Measurements from ENCODE around the gene IGSF21. TPM values are rescaled to one million over a fixed set of nuclear protein-coding genes. Genes with fewer than 3 reads are reported as not detected.

The IGSF21 gene
- total RNA-seq, 1 donor from 2014 or later: not detected

- Mint-ChIP-seq H3K4me3 (ENCODE audit: low read depth) (no peak overlapping the region), H3K4me1 (ENCODE audit: low read depth) (peaks cover 6% of the 10 kb centered on the region), H3K36me3 (ENCODE audit: insufficient read depth) (no peaks in the 10 kb centered on the region), H3K27ac (no peak overlapping the region), H3K27me3 (peaks cover 76% of the 10 kb centered on the region), H3K9me3 (ENCODE audit: low read depth) (no peaks in the 10 kb centered on the region)
- TF ChIP-seq, protein P1, sequence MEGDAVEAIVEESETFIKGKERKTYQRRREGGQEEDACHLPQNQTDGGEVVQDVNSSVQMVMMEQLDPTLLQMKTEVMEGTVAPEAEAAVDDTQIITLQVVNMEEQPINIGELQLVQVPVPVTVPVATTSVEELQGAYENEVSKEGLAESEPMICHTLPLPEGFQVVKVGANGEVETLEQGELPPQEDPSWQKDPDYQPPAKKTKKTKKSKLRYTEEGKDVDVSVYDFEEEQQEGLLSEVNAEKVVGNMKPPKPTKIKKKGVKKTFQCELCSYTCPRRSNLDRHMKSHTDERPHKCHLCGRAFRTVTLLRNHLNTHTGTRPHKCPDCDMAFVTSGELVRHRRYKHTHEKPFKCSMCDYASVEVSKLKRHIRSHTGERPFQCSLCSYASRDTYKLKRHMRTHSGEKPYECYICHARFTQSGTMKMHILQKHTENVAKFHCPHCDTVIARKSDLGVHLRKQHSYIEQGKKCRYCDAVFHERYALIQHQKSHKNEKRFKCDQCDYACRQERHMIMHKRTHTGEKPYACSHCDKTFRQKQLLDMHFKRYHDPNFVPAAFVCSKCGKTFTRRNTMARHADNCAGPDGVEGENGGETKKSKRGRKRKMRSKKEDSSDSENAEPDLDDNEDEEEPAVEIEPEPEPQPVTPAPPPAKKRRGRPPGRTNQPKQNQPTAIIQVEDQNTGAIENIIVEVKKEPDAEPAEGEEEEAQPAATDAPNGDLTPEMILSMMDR (IDR thresholded peaks at IDR 0.05; ENCODE audit: unreplicated experiment): no peak
- no peak for DNase-seq (ENCODE audit: low spot score, unreplicated experiment)
Observed at GRCh38 chr1:18103788-18104421, 3.7 kb upstream of the IGSF21 start.

DNA sequence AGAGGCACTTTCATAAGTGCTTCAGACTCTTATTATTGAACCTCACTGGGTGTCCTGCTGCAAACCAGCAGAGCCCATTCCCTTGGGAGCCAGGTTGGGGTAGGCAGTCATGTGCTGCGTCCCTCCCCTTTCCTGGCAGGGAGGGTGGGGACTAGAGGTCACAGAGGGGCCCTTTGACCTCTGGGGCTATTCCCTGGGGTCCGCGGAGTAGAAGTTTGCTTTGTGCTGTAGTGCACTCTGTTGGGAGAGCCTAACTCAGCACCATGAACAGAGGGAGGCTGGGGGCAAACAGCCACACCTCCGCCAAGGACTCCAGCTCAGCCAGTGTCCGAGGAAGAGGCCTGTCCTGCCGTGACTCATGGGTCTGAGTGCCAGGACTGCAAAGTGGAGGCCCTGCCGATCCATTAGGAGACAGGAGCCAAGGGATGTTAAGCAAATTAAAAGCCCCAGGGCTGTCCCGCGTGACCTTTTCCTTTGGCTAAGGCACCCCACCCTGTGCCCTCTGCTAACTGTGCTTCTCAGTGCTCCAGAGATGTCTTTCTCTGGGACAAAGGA, 3.0 kb upstream of the IGSF21 start:
- Mint-ChIP-seq H3K36me3 (ENCODE audit: insufficient read depth) (no peaks in the 10 kb centered on the region), H3K4me3 (ENCODE audit: low read depth) (no peak overlapping the region), H3K9me3 (ENCODE audit: low read depth) (no peaks in the 10 kb centered on the region), H3K27me3 (peaks cover 76% of the 10 kb centered on the region), H3K27ac (no peak overlapping the region), H3K4me1 (ENCODE audit: low read depth) (peaks cover 6% of the 10 kb centered on the region)
- no peak for DNase-seq (ENCODE audit: low spot score, unreplicated experiment)
- TF ChIP-seq, protein P1 (IDR thresholded peaks at IDR 0.05; ENCODE audit: unreplicated experiment): no peak

DNA sequence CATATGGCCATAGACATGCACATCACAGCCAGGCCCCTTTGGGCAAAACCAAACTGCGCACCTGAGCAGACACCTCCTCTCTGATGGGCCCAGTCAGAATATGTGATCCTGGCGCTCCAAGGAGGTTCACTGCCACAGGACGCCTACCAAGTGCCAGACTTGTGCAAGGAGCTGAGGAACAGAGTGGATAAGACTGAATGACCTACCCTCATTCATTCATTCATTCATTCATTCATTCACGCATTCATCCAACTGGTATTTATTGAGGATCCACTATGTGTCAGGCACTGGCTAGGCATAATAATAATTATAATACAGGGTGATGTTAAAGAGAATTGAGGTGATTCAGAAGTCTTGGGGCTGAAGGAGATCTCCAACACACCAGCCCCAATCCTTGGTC, 2.4 kb upstream of the IGSF21 start:
- Mint-ChIP-seq H3K4me1 (ENCODE audit: low read depth) (peaks cover 8% of the 10 kb centered on the region), H3K36me3 (ENCODE audit: insufficient read depth) (no peaks in the 10 kb centered on the region), H3K27ac (no peak overlapping the region), H3K27me3 (peaks cover 80% of the 10 kb centered on the region), H3K9me3 (ENCODE audit: low read depth) (no peaks in the 10 kb centered on the region), H3K4me3 (ENCODE audit: low read depth) (no peak overlapping the region)
- TF ChIP-seq, protein P1 (IDR thresholded peaks at IDR 0.05; ENCODE audit: unreplicated experiment): no peak
- DNase-seq (ENCODE audit: low spot score, unreplicated experiment): no peak

- TF ChIP-seq, protein P1 (IDR thresholded peaks at IDR 0.05; ENCODE audit: unreplicated experiment): no peak
- H3K4me1 Mint-ChIP-seq (ENCODE audit: low read depth): peaks cover 8% of the 10 kb centered on the region
- DNase-seq (ENCODE audit: low spot score, unreplicated experiment): no peak
- H3K36me3 Mint-ChIP-seq (ENCODE audit: insufficient read depth): no peaks in the 10 kb centered on the region
- H3K9me3 Mint-ChIP-seq (ENCODE audit: low read depth): no peaks in the 10 kb centered on the region
- H3K27ac Mint-ChIP-seq: no peak overlapping the region
- peak overlapping the region; percentile 52 for H3K4me3 Mint-ChIP-seq (ENCODE audit: low read depth)
- peaks cover 79% of the 10 kb centered on the region for H3K27me3 Mint-ChIP-seq
Observed at GRCh38 chr1:18108299-18109057, 880 bp downstream of the IGSF21 start.

DNA sequence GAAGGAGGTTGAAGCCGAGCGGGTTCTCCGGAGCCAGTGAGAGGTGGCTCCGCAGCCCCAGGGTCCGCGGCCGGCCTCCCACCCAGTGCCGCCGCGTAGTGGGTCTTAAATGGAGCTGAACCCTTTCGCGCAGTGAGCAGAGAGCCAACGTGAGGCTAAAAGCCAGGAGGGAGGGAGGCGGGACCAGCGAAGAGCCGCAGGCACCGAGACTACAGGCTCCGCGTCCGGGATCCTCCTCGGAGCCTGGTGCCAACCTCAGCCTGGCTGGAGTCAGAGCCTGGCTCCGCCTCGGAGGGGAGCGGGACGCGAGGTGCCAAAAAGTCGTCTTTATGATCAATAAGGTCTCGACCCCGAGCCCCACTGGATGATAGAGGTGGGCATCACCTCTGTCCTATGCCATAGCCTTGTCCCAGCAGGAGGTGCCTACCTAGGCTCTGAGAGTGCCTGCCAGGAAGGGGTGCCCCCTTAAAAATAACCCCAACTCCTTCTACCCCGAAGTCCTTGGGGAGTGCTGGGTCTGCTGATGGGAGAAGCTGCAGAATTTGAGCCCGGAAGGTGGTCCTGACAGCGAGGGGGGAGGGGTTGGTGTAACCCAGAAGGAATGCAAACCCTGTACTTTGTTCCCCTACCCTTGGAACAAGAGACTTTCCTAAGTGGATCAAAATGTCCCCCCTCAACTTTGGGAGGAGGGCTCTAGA, 1.6 kb downstream of the IGSF21 start:
- Mint-ChIP-seq H3K4me3 (ENCODE audit: low read depth) (no peak overlapping the region), H3K36me3 (ENCODE audit: insufficient read depth) (no peaks in the 10 kb centered on the region), H3K9me3 (ENCODE audit: low read depth) (no peaks in the 10 kb centered on the region), H3K4me1 (ENCODE audit: low read depth) (peaks cover 8% of the 10 kb centered on the region), H3K27ac (no peak overlapping the region), H3K27me3 (peaks cover 79% of the 10 kb centered on the region)
- TF ChIP-seq, protein P1 (IDR thresholded peaks at IDR 0.05; ENCODE audit: unreplicated experiment): no peak
- no peak for DNase-seq (ENCODE audit: low spot score, unreplicated experiment)
